8988T (cell line): ENCODE results near the gene ZNF341.
"Not testable (repeated sequence)": the region's sequence is repeated elsewhere in the genome, so short reads cannot be mapped to it uniquely, and the experiment has no call there.

Experiments
- DNase-seq: peaks from one replicate; pipeline ENCODE4 v3.0.0; 2011

The ZNF341 gene

DNA sequence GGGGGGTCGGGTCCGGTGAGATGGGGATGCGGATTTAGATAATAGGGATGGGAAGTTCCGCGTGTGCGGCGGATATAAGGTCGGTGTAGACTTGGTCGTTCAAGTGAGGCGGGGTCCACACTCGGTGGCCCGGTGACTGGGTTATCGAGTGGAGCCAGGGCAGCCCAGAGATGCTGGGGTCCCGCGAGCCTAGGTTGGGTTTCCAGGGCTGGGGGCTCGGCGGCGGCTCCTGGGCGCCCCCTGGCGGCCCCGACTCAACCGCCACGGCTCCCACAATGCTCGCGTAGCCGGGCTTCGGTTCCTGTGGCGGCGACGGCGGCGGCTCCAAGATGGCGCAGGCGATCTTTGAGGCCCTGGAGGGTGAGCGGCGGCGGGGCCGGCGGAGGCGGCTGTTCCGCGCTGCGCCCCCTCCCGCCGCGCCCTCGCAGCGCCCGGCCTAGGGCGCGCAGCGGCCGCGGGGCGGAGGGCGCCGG lies at the start of gene ZNF341:
Gene ZNF341, plus strand, starts transcription at position 304 of the 473 bp plus-strand sequence. Its CDS starts 26 bp downstream, at position 330.
- peak; percentile 61 for DNase-seq

DNA sequence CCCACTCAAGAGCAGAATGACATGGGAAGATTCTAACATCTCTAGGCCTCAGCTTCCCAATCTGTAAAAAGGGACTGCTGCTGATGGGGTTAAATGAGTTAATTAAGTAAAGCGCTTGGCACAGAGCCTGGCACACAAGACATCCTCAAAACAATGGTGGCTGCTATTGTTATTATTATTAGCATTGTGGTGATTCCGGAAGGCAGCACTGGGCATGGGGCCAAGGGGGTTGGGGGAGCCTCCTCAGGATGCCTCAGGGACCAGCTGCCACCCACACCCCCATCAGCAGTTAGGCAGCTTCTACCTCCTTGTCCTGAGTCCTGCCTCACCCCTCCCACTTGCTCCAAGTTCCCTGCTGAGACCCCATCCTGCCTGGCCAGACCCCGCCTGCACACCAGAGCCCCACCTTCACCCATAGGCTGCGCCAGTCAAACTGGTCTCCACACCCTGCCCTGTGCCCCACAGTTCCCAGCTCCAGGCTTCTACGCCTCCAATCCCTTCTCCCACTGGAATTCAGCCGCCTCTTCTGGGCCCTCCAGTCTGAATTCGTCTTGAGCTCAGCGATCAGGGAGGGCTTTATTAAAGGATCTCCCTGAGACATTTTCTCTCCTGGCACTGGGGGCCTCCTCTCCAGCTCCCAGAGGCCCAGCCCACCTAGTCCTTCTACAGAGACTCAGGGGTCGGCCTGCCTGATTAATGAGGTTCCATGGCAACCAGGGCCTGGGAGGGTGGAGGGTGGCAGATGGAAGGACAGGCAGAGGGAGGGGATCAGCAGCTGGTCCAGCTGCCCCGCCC lies 47.1 kb upstream of the ZNF341 start:
- peak; percentile 51 for DNase-seq

DNA sequence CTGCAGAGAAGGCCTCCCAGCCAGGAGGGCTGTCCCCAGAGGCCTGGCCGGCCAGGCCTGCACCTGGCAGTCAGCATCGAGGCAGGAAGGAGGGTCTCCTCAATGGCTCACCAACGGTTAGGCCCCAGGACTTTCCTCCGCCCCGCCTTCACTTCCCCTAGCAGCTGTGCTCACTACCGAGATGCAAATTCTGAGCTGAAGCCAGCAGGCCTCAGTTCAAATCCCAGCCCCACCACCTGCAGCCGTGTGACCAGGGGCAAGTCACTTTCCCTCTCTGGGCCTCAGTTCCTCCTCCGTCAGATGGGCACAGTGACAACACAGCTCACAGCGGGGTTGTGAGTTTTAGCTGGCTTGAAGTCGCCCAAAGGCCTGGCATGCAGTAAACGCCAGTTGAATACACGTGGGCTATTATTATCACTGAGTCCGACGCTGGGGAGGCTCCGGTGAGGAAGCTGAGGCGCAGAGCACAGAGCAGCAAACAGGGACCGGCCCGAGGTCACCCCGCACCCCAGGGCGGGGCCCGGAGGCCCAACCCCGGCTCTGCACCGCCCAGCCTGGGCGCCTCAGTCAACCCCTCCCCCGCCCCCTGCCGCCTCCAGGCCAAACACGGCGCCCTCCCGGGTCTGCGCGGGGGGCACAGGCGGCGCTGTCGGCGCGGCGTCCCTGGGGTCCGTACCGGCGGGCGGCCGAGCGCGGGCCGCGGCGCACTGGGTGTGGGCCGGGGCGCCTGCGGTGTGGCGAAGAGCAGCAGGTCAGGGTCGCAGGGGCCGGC lies 46.3 kb upstream of the ZNF341 start:
- DNase-seq, result peak; percentile 60

GRCh38 chr20:33686100-33686983 lies 45.5 kb upstream of the ZNF341 start, which contains the start of gene E2F1:
Gene E2F1, minus strand, starts transcription at chr20:33686385. Its CDS starts 121 bp downstream, at chr20:33686264.
- DNase-seq, result peak; percentile 98

DNA sequence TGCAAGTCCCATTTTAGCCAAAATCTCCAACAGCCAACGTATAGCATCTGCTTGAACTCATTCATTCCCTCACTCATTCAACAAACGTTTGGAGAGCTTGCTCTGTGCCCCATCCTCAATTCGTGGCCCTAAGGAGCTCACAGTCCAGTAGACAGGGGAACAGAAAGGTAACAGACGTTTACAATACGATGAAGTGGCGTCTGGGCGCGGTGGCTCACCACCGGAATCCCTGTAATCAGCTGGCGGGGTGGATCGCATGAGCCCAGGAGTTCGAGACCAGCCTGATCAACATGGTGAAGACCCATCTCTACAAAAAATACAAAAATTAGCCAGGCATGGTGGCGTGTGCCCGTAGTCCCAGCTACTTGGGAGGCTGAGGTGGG lies 44.8 kb upstream of the ZNF341 start:
- no peak for DNase-seq

GRCh38 chr20:33687370-33687915 lies 44.4 kb upstream of the ZNF341 start:
- DNase-seq, result no peak

DNA sequence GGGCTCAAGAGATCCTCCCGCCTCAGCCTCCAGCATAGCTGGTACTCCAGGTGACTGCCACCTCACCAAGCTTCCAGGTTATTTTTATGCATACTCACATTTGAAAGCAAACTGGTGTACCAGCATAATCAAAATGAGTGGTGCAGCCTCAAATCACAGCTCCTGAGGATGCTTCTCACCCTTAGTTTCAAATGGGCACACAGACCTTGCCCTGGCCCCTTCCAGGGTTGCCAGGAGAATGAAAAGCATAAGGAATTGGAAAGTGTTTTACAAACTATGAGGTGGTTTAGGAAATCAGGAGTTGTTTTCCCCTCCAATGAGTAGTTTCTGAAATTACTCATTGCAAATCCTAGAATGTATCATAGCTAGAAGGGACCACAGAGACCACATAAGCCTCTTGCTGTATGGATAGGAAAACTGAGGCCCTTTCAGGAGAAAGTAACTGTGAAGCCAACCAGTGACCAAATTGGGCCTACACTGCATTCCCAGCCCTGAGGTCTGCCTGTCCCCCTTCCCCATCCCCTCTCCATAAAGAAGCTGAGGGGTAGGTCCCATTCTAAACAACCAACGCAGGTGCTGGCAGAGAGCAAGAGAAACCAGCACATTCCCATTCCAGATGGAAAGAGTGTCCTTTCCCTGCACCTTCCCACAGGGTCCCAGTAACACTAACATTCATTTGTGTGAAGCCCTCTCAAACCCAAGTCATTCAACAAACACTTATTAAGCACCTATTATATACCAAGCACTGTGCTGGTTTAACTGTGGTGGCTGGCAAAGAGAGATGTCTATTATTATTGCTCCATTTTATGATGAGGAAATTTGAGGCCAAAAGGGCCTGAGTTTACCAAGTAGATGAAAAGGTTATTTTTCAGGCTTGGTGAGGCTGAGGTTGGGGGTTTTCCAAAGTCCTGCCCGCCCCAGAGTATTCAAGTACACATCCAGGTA lies 43.5 kb upstream of the ZNF341 start:
- DNase-seq, result no peak

DNA sequence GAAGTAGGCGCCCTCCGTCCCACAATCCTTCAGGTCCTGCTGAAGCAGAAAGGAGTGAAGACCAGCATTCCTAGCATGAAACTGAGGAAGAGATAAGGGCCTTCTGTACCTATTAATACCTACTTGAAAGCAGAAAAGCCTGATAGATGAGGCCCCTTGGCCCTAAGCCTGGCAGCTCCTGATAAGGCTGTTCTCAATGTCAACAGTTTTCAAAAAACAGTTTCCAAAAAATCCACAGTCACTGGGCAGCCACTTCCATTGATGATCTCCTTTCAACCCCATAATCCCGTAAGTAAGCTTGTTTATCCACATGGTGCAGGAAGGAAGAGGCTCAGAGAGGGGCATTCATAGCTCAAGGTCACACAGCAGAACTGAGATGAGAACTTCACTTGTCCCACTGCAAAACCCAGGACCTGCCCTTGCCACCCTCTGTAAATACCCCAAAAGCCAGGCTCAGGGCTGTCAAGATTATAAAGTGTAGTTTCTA lies 42.8 kb upstream of the ZNF341 start:
- DNase-seq, result no peak

- no peak for DNase-seq
Measured at GRCh38 chr20:33689493-33689892, 42.3 kb upstream of the ZNF341 start.

DNA sequence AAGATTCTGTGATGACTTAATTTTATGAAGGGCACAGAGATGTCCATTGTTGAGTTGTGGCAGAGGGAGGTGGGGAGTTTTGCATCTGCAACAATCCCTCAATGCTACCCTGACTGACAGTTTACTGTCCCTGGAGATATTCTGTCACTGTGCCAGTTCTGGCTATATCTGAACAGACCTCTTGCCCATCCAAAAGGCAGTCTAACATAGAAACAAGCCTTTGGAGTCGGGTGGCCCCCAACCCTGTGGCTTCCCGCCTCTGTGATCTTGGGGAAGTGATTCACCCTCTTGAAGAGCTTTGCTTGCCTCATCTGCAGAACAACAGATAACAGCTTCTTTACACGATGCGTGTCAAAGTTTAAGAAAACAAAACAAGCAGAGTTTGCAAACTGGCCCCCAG lies 41.8 kb upstream of the ZNF341 start:
- no peak for DNase-seq

DNA sequence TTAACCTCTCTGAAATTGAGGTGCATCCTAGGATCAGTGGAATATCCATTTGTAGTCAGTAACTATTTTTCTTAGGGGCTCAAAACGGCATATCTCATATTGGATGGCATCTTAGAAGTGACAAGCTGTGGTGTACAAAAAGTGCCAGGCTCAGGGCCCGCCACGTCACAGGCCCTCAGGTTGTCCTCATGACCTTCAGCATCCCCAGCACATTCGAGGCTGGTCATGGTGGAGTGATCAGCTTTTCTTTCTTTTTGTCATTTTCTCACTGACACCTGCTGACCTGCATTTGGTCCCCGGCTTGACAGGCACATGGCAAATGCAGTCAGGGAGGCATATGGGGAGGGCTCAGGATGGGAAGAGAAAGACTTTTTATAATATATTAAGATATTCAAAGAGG lies 38.5 kb upstream of the ZNF341 start:
- DNase-seq, result no peak

DNA sequence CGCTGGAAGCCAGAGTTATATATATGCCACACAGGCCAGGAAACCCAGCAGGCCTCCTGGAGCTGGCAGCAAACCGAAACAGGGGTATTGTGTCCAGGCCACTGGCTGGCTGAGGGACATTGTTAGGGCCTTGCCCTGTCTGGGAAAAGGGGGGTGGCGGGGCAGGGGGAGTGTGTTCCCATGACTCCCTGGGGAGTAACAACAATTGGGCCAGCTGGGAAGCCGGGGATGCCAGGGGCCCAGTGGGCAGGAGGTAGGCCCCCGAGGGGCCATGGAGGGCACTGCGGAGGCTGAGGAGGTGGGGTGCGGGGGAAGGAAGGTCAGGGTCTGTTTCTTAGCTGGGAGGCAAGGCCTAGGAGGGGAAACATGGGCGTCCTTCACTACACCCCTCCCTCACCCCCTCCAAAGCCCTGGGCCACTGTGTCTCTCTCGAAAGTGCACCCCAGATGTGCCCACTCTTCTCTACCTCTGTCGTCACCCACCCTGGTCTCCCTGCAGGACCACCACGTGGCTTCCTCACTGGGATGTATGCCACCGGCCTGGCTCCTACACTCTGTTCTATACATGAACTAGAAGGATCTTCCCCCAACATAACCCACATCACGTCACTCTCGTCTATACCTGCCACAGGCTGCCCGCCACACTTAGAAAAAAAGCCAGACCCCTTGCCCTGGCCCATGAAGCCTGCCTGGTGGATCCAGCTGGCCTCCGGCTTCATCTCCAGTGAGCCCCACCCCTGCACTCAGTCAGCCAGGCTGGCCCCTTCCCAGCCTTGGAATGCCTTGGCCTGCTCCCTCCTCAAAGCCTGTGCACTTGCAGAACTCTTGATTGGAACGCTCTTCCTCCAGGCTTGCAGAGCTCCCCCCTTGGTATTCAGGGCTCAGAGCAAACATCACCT lies 37.8 kb upstream of the ZNF341 start:
- DNase-seq, result no peak

DNA sequence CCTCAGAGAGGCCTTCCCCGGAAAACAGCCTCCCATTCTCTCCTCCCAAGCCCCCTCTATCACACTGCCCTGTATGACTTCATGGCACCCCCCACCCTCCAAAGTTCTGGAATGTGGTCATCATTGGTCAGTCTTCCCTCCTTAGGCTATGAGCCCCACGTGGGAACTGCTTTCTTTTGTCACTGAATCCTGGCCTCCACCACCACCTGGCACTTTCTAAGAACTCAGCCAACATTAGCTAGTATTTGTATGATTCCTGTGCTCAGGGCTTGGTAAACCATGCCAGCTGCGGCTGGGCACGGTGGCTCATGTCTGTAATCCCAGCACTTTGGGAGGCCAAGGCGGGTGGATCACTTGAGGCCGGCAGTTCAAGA lies 37.2 kb upstream of the ZNF341 start:
- no peak for DNase-seq

DNA sequence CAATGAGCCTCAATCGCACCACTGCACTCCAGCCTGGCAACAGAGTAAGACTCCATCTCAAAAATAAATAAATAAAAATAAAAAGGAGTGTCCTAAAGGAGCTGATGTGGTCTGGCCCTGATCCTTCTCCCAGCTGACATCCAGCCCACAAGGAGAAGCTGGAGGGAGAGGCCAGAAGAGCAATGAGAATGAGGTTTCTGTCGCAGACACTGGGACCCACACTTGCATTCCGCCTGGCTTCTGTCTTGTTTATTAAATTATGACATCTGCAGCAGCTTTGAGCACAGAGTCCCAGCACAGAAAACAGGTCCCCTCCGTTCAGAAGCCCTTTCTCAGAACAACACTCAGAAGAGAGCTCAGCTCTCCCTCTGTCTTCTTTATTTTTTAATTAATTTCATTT lies 35.3 kb upstream of the ZNF341 start:
- DNase-seq, result no peak

- DNase-seq, result no peak
Measured at GRCh38 chr20:33697129-33697528, 34.7 kb upstream of the ZNF341 start.

- not testable (repeated sequence) for DNase-seq
Measured at GRCh38 chr20:33698966-33699365, 32.8 kb upstream of the ZNF341 start.

DNA sequence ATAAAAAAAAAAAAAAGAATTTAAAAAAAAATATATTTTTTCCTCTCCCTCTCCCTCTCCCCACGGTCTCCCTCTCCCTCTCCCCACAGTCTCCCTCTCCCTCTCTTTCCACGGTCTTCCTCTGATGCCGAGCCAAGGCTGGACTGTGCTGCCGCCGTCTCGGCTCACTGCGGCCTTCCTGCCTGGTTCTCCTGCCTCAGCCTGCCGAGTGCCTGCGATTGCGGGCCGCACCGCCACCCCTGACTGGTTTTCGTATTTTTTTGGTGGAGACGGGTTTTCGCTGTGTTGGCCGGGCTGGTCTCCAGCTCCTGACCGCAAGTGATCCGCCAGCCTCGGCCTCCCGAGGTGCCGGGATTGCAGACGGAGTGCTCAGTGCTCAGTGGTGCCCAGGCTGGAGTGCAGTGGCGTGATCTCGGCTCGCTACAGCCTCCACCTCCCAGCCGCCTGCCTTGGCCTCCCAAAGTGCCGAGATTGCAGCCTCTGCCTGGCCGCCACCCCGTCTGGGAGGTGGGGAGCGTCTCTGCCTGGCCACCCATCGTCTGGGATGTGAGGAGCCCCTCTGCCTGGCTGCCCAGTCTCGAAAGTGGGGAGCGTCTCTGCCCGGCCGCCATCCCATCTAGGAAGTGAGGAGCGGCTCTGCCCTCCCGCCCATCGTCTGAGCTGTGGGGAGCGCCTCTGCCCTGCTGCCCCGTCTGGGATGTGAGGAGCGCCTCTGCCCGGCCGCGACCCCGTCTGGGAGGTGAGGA lies 30.9 kb upstream of the ZNF341 start:
- DNase-seq, result not testable (repeated sequence)

- DNase-seq, result no peak
Measured at GRCh38 chr20:33701629-33702450, 30.0 kb upstream of the ZNF341 start.

GRCh38 chr20:33702861-33703260 lies 28.9 kb upstream of the ZNF341 start:
- no peak for DNase-seq
